OCI-LY1 (cell line): ENCODE data around the gene MMP23B.
A peak's percentile ranks its signal among the peaks of the same experiment; 100 is the strongest.

Experiments
- H2AFZ ChIP-seq: fragments of 200-600 bp; sonication (generic), shearing (Covaris generic); 2 replicates; pipeline ENCODE4 v1.6.0; 2014; ENCODE audit warnings: antibody characterized with exemption, mild to moderate bottlenecking, low read length
- H3F3A ChIP-seq: fragments of 200-600 bp; sonication (generic), shearing (Covaris generic); 2 replicates; pipeline ENCODE4 v1.6.0; 2014; ENCODE audit warnings: mild to moderate bottlenecking, antibody characterized with exemption, low read length, moderate library complexity; ENCODE audit not compliant: insufficient read depth
- H3K27ac ChIP-seq: fragments of 200-600 bp; sonication (generic); 2 replicates; pipeline ENCODE4 v1.5.1; 2014; ENCODE audit warnings: low read length, mixed run types, mild to moderate bottlenecking, low read depth; ENCODE audit not compliant: poor library complexity, severe bottlenecking
- H3K27me3 ChIP-seq: fragments of 200-600 bp; sonication (generic); 2 replicates; pipeline ENCODE4 v1.6.0; 2014; ENCODE audit warnings: antibody characterized with exemption, mild to moderate bottlenecking, low read length, moderate library complexity; ENCODE audit not compliant: insufficient read depth
- H3K36me3 ChIP-seq: fragments of 200-600 bp; sonication (generic); 2 replicates; pipeline ENCODE4 v1.6.1; 2014; ENCODE audit warnings: mild to moderate bottlenecking, antibody characterized with exemption, low read length, moderate library complexity, mixed read lengths; ENCODE audit not compliant: insufficient read depth
- H3K4me1 ChIP-seq: fragments of 200-600 bp; sonication (generic); 2 replicates; pipeline ENCODE4 v1.5.1; 2014; ENCODE audit warnings: mild to moderate bottlenecking, low read length, moderate library complexity; ENCODE audit not compliant: insufficient read depth, severe bottlenecking
- H3K4me2 ChIP-seq: fragments of 200-600 bp; sonication (generic), shearing (Covaris generic); 2 replicates; pipeline ENCODE4 v1.6.1; 2014; ENCODE audit warnings: low read length
- H3K4me3 ChIP-seq: fragments of 200-600 bp; sonication (generic); 2 replicates; pipeline ENCODE4 v1.5.1; 2014; ENCODE audit warnings: low read length, low read depth, mild to moderate bottlenecking, mixed read lengths; ENCODE audit not compliant: poor library complexity, severe bottlenecking
- H3K79me2 ChIP-seq: fragments of 200-600 bp; shearing (Covaris generic); 2 replicates; pipeline ENCODE4 v1.6.1; 2016; ENCODE audit warnings: mixed run types, low read length, mixed read lengths; ENCODE audit not compliant: insufficient read depth
- H3K9ac ChIP-seq: fragments of 200-600 bp; sonication (generic), shearing (Covaris generic); 2 replicates; pipeline ENCODE4 v1.6.1; 2014; ENCODE audit warnings: mild to moderate bottlenecking, low read length, mixed read lengths
- H3K9me2 ChIP-seq: fragments of 200-600 bp; sonication (generic), shearing (Covaris generic); 2 replicates; pipeline ENCODE4 v1.6.1; 2014; ENCODE audit warnings: low read depth, mild to moderate bottlenecking, low read length, mixed read lengths
- H3K9me3 ChIP-seq: fragments of 200-600 bp; shearing (Covaris generic); 2 replicates; pipeline ENCODE4 v1.6.1; 2014; ENCODE audit warnings: low read length, mixed read lengths
- H4K20me1 ChIP-seq: fragments of 200-600 bp; sonication (generic), shearing (Covaris generic); 2 replicates; pipeline ENCODE4 v1.6.0; 2016; ENCODE audit warnings: mild to moderate bottlenecking, low read length; ENCODE audit not compliant: insufficient read depth
- EZH2 ChIP-seq: fragments of 200-600 bp; sonication (generic), shearing (Covaris generic); IDR thresholded peaks from 2 replicates; pipeline ENCODE4 v1.8.0; 2017; ENCODE audit warnings: borderline replicate concordance, mixed run types, mild to moderate bottlenecking, antibody characterized with exemption, low read length, moderate library complexity, mixed read lengths
- TF ChIP-seq, protein P1 (sequence below): fragments of 200-600 bp; sonication (generic), shearing (Covaris generic); IDR thresholded peaks from 2 replicates; pipeline ENCODE4 v1.5.1; 2017; ENCODE audit warnings: mild to moderate bottlenecking, antibody characterized with exemption, low read length, moderate library complexity, mixed read lengths

Gene MMP23B

GRCh38 chr1:1677718-1678580, 46.0 kb downstream of the MMP23B start:
- H3K9me2 ChIP-seq, result no peaks in the 10 kb centered on the region
- peak overlapping the region; percentile 53; the same call in 1 of the 2 replicates for H3K9ac ChIP-seq
- H3K36me3 ChIP-seq, result no peaks in the 10 kb centered on the region
- TF ChIP-seq, protein P1, sequence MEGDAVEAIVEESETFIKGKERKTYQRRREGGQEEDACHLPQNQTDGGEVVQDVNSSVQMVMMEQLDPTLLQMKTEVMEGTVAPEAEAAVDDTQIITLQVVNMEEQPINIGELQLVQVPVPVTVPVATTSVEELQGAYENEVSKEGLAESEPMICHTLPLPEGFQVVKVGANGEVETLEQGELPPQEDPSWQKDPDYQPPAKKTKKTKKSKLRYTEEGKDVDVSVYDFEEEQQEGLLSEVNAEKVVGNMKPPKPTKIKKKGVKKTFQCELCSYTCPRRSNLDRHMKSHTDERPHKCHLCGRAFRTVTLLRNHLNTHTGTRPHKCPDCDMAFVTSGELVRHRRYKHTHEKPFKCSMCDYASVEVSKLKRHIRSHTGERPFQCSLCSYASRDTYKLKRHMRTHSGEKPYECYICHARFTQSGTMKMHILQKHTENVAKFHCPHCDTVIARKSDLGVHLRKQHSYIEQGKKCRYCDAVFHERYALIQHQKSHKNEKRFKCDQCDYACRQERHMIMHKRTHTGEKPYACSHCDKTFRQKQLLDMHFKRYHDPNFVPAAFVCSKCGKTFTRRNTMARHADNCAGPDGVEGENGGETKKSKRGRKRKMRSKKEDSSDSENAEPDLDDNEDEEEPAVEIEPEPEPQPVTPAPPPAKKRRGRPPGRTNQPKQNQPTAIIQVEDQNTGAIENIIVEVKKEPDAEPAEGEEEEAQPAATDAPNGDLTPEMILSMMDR, result no peak
- TF ChIP-seq EZH2, result no peak
- H3F3A ChIP-seq, result no peaks in the 10 kb centered on the region
- H4K20me1 ChIP-seq, result no peaks in the 10 kb centered on the region
- H3K4me3 ChIP-seq, result peak overlapping the region; percentile 49
- no peaks in the 10 kb centered on the region for H3K79me2 ChIP-seq
- peaks cover 35% of the 10 kb centered on the region for H3K4me1 ChIP-seq
- H2AFZ ChIP-seq, result no peak overlapping the region
- H3K27me3 ChIP-seq, result no peaks in the 10 kb centered on the region
- H3K9me3 ChIP-seq, result no peaks in the 10 kb centered on the region
- H3K27ac ChIP-seq, result peak overlapping the region; percentile 91
- H3K4me2 ChIP-seq, result peak overlapping the region; percentile 66

GRCh38 chr1:1678581-1679380, 46.8 kb downstream of the MMP23B start:
- H3K9me3 ChIP-seq, result no peaks in the 10 kb centered on the region
- H2AFZ ChIP-seq, result no peak overlapping the region
- H3F3A ChIP-seq, result no peaks in the 10 kb centered on the region
- H3K4me2 ChIP-seq, result peak overlapping the region; percentile 66
- no peak for TF ChIP-seq EZH2
- TF ChIP-seq, protein P1, result peak; percentile 77
- peaks cover 35% of the 10 kb centered on the region for H3K4me1 ChIP-seq
- no peaks in the 10 kb centered on the region for H3K27me3 ChIP-seq
- H3K4me3 ChIP-seq, result peak overlapping the region; percentile 49
- H4K20me1 ChIP-seq, result no peaks in the 10 kb centered on the region
- no peaks in the 10 kb centered on the region for H3K36me3 ChIP-seq
- no peaks in the 10 kb centered on the region for H3K9me2 ChIP-seq
- H3K9ac ChIP-seq, result peak overlapping the region; percentile 53; the same call in 1 of the 2 replicates
- H3K79me2 ChIP-seq, result no peaks in the 10 kb centered on the region
- H3K27ac ChIP-seq, result peak overlapping the region; percentile 91

DNA sequence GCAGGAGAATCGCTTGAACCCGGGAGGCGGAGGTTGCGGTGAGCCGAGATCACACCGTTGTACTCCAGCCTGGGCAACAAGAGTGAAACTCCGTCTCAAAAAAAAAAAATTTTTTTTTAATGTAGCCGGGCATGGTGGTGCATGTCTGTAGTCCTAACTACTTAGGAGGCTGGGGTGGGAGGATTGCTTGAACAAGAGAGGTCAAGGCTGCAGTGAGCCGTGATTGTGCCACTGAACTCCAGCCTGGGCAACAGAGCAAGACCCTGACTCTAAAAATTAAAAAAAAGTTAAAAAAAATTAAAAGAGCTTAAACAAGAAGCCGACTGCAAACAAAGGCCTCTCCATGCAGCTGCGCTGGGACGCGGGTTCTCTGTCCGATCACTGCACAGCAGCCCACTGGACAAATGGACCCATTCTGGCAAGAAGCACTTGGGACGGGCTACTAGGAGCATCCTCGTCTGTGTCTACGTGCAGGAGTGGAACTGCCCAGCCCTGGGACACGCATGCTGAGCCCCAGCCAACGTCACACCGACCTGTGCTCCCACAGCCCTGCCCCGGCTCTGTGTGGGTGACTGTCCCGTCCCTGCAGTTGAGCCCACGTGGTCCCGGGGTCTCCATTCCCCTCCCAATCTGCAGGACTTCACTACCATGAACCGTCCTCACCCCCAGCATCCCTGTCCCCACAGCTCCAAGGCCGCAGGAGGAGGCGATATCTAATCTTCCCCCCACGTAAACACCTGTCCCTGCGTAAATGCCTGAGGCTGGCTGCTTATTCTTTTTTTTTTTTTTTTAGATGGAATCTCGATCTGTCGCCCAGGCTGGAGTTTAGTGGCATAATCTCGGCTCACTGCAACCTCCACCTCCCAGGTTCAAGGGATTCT, 48.3 kb downstream of the MMP23B start:
- Histone ChIP-seq H3F3A (no peaks in the 10 kb centered on the region), H3K27ac (no peak overlapping the region), H4K20me1 (no peaks in the 10 kb centered on the region), H3K36me3 (no peaks in the 10 kb centered on the region), H3K9ac (no peak overlapping the region), H2AFZ (no peak overlapping the region), H3K9me3 (no peaks in the 10 kb centered on the region), H3K4me1 (peaks cover 27% of the 10 kb centered on the region), H3K4me3 (no peak overlapping the region), H3K4me2 (no peak overlapping the region), H3K79me2 (no peaks in the 10 kb centered on the region), H3K9me2 (no peaks in the 10 kb centered on the region), H3K27me3 (no peaks in the 10 kb centered on the region)
- no peak for TF ChIP-seq EZH2
- TF ChIP-seq, protein P1, result no peak
